Karpas-422 (cell line): ENCODE measurements around the gene FHL2. TPM values are rescaled to one million over a fixed set of nuclear protein-coding genes. Genes with fewer than 3 reads are reported as not detected.

Source experiments
- DNase-seq: peaks from one replicate; pipeline ENCODE4 v3.0.0-alpha.2; 2015
- H2AFZ ChIP-seq: fragments of 200-600 bp; sonication (generic); 2 replicates; pipeline ENCODE4 v1.6.1; 2014; ENCODE audit warnings: antibody characterized with exemption, low read length, mixed read lengths
- H3K27ac ChIP-seq: fragments of 200-600 bp; sonication (generic); 2 replicates; pipeline ENCODE4 v1.5.1; 2014; ENCODE audit warnings: mild to moderate bottlenecking, low read length, moderate library complexity
- H3K27me3 ChIP-seq: fragments of 200-600 bp; sonication (generic); 2 replicates; pipeline ENCODE4 v1.6.1; 2014; ENCODE audit warnings: low read length, mixed read lengths
- H3K36me3 ChIP-seq: fragments of 200-600 bp; sonication (generic); 2 replicates; pipeline ENCODE4 v1.6.1; 2014; ENCODE audit warnings: low read length, mixed read lengths; ENCODE audit not compliant: insufficient read depth
- H3K4me1 ChIP-seq: fragments of 200-600 bp; sonication (generic); 2 replicates; pipeline ENCODE4 v1.6.1; 2014; ENCODE audit warnings: mild to moderate bottlenecking, low read length, mixed read lengths
- H3K4me2 ChIP-seq: fragments of 200-600 bp; sonication (generic); 2 replicates; pipeline ENCODE4 v1.6.1; 2014; ENCODE audit warnings: low read length, low read depth, mild to moderate bottlenecking; ENCODE audit not compliant: poor library complexity, severe bottlenecking
- H3K4me3 ChIP-seq: fragments of 200-600 bp; sonication (generic); 2 replicates; pipeline ENCODE4 v1.5.1; 2014; ENCODE audit warnings: mild to moderate bottlenecking, antibody characterized with exemption, low read length, mixed read lengths
- H3K79me2 ChIP-seq: fragments of 200-600 bp; sonication (generic); 2 replicates; pipeline ENCODE4 v1.6.1; 2014; ENCODE audit warnings: mild to moderate bottlenecking, low read length, mixed read lengths
- H3K9ac ChIP-seq: fragments of 200-600 bp; sonication (generic); 2 replicates; pipeline ENCODE4 v1.6.0; 2014; ENCODE audit warnings: low read length
- H3K9me2 ChIP-seq: fragments of 200-600 bp; sonication (generic), shearing (Covaris generic); replicated peaks from 2 replicates; pipeline ENCODE4 v1.6.0; 2014; ENCODE audit warnings: mild to moderate bottlenecking, low read length, moderate library complexity; ENCODE audit not compliant: insufficient read depth
- H3K9me3 ChIP-seq: fragments of 300-700, 200-600 bp; sonication (generic); 2 replicates; pipeline ENCODE4 v1.6.1; 2014; ENCODE audit warnings: low read length, mixed read lengths
- H4K20me1 ChIP-seq: fragments of 200-600 bp; sonication (generic); 2 replicates; pipeline ENCODE4 v1.6.1; 2014; ENCODE audit warnings: mild to moderate bottlenecking, antibody characterized with exemption, low read length, low read depth; ENCODE audit not compliant: insufficient read depth
- total RNA-seq: library from RNA; depleted of rRNA; stranded (reverse); fragments of >200 nt; shearing (Covaris generic); gene quantifications from 2 replicates; pipeline ENCODE4 v1.2.3, GENCODE V29; 2014; ENCODE audit warnings: low replicate concordance

The FHL2 gene
- total RNA-seq, 1 experiment from 2014 or later = 0.26 TPM

DNA sequence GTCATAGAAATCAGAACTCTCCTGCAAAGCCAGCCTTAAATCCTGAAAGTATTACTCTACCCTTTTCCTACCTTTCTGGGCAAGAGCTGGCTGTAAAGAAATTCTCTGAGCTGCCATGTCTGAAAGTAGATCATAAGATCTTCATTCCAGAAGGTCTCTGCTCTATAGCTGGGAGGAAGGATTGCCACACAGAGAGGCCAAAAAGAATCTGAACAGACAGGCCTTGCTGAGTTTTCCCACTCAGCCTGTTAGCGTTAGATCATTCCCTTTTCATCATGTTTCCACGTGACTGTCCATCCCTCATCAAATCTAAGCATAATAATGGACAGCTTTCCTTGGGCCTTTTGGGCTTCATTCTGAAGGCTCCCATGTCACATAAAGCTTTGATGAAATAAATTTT is 43.2 kb upstream of the FHL2 start:
- H3K4me3 ChIP-seq = no peak overlapping the region
- no peak for DNase-seq
- H2AFZ ChIP-seq = no peak overlapping the region
- H4K20me1 ChIP-seq = no peaks in the 10 kb centered on the region
- no peak overlapping the region for H3K27ac ChIP-seq
- no peaks in the 10 kb centered on the region for H3K9me2 ChIP-seq
- no peaks in the 10 kb centered on the region for H3K4me1 ChIP-seq
- H3K36me3 ChIP-seq = no peaks in the 10 kb centered on the region
- H3K9me3 ChIP-seq = no peaks in the 10 kb centered on the region
- no peaks in the 10 kb centered on the region for H3K27me3 ChIP-seq
- no peak overlapping the region for H3K9ac ChIP-seq
- H3K4me2 ChIP-seq = no peak overlapping the region
- no peaks in the 10 kb centered on the region for H3K79me2 ChIP-seq

DNA sequence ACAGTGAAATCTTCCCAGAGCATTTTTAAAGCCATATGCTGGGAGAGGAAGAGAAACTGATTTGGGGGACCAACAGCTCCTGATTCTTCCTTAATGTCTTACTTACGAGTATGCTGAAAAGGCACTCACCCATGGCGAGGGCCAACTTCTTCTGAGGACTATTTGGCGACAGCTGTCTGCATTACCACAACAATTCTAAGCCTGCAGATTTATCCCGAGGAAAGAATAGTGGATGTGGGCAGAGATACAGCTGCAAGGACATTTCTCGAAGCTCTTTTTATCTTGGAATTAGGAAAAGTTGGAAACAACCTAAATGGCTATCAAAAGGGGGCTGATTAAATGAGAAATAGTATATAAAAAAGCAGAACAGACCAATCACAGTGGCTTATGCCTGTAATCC is 40.3 kb upstream of the FHL2 start:
- Histone ChIP-seq H3K27me3 (no peaks in the 10 kb centered on the region), H3K9me3 (no peaks in the 10 kb centered on the region), H3K4me3 (no peak overlapping the region), H3K4me1 (no peaks in the 10 kb centered on the region), H3K4me2 (no peak overlapping the region), H3K27ac (no peak overlapping the region), H2AFZ (no peak overlapping the region), H3K36me3 (no peaks in the 10 kb centered on the region), H3K9me2 (no peaks in the 10 kb centered on the region), H4K20me1 (no peaks in the 10 kb centered on the region), H3K79me2 (no peaks in the 10 kb centered on the region), H3K9ac (no peak overlapping the region)
- DNase-seq = no peak

DNA sequence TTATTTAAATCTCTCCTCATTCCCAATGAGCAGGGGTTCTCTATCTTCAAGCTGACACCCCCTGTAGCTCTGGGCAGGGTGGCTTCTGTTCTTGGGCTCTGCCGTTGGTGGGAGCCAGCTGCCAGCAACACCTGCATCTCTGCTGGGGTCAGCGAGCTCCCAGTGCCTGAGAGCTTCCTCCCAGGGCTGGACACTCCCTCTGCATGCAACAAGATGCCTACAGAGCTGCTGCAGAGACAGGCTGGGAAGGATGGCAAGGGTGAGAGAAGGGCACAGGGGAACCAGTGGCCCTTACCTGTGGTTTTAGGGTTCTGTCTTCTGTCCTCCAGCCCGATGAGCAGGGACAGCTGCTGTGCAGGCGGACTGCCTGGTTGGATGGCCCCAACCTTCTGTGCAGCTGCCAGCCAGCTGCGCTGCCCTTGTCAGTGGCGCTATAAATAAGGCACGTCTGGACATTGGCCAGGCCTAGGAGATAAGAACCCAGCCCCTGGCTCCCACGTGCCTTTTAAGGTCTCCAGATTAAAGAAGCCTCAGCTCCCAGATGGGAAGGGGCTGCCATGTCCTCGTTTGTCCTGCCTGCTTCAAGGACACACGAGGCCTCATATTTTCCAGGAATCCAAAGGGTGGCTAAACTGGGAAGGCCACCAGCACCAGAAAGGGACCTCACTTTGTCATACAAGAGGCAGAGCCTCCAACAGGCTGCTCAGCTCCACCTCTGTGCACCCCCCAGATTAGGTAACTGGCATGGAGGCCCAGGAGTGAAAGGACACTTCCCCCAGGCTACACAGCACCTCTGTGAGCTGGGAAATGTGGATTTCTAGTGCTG is 39.5 kb upstream of the FHL2 start:
- H3K36me3 ChIP-seq = no peaks in the 10 kb centered on the region
- no peaks in the 10 kb centered on the region for H3K79me2 ChIP-seq
- no peak overlapping the region for H3K4me3 ChIP-seq
- no peak for DNase-seq
- H2AFZ ChIP-seq = no peak overlapping the region
- H3K27me3 ChIP-seq = no peaks in the 10 kb centered on the region
- H3K9ac ChIP-seq = no peak overlapping the region
- no peaks in the 10 kb centered on the region for H3K9me3 ChIP-seq
- H3K4me1 ChIP-seq = no peaks in the 10 kb centered on the region
- H4K20me1 ChIP-seq = no peaks in the 10 kb centered on the region
- H3K9me2 ChIP-seq = no peaks in the 10 kb centered on the region
- no peak overlapping the region for H3K27ac ChIP-seq
- H3K4me2 ChIP-seq = no peak overlapping the region

DNA sequence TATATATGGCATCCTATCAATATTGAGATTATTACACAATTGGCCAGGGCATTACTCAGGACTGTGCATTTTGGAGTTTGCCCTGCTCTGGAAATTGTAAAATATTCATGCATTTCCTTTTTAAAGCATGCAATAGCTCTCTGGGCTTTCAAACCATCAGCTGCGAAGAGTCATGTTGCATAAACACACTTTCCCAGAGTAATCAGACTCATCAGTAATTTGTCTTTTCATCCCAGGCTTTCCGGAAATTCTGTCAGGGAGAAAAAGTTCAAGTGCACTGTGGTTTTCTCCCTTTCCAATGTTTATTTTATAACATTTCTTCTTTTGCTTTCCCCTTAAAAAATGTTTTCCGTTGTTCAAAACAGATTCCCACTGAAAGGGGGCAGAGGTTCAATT is 38.9 kb upstream of the FHL2 start:
- H2AFZ ChIP-seq = no peak overlapping the region

DNA sequence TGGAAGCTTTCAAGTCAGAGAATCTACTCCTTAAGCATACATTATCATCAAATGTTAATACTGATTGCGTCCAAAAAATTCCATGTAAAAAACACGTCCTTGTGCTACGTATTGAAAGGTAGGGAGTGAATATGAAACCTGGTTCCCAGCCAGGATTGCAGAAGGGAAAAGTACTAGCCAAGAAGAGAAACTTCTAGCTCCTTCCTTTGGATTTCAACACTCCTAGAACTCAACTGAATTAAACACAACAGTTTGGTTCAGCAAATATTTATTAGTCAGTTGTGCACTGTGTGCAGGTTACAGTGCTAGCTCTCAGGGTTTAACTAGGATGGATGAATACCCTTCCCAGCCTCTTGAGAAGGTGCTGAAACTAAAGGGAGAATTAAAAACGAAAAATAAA is 33.9 kb upstream of the FHL2 start:
- H3K4me2 ChIP-seq = no peak overlapping the region
- no peak for DNase-seq
- no peaks in the 10 kb centered on the region for H4K20me1 ChIP-seq
- no peak overlapping the region for H3K9ac ChIP-seq
- no peak overlapping the region for H3K27ac ChIP-seq
- H3K4me3 ChIP-seq = no peak overlapping the region
- H2AFZ ChIP-seq = no peak overlapping the region
- no peaks in the 10 kb centered on the region for H3K79me2 ChIP-seq
- no peaks in the 10 kb centered on the region for H3K9me2 ChIP-seq
- H3K9me3 ChIP-seq = no peaks in the 10 kb centered on the region
- no peaks in the 10 kb centered on the region for H3K27me3 ChIP-seq
- H3K36me3 ChIP-seq = no peaks in the 10 kb centered on the region
- H3K4me1 ChIP-seq = no peaks in the 10 kb centered on the region

More for the DNA sequence above, 38.9 kb upstream of the FHL2 start:
- no peak overlapping the region for H3K27ac ChIP-seq
- H3K9ac ChIP-seq = no peak overlapping the region
- no peaks in the 10 kb centered on the region for H3K36me3 ChIP-seq
- no peak for DNase-seq
- no peaks in the 10 kb centered on the region for H3K9me3 ChIP-seq
- no peaks in the 10 kb centered on the region for H3K79me2 ChIP-seq
- H3K27me3 ChIP-seq = no peaks in the 10 kb centered on the region
- no peaks in the 10 kb centered on the region for H3K9me2 ChIP-seq
- no peaks in the 10 kb centered on the region for H3K4me1 ChIP-seq
- H3K4me2 ChIP-seq = no peak overlapping the region
- no peak overlapping the region for H3K4me3 ChIP-seq
- H4K20me1 ChIP-seq = no peaks in the 10 kb centered on the region

DNA sequence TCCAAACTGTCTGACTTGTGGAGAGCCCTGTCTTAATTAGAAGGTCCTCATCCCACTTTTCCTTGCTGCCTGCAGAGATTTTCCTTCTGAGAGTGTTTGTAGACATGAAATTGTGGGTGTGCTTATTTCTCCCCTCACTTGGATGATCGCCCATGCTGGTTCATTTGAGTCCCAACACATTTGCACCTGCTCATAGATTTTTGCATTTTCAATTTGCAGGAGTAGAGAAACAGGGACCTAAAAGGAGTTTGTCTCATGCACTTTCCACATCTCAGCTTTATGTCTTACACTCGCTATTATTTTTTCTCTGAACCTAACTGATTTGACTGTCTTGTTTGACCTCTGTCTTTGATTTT is 33.2 kb upstream of the FHL2 start:
- Histone ChIP-seq H3K4me3 (no peak overlapping the region), H3K36me3 (no peaks in the 10 kb centered on the region), H4K20me1 (no peaks in the 10 kb centered on the region), H3K4me2 (no peak overlapping the region), H3K9me3 (no peaks in the 10 kb centered on the region), H3K27ac (no peak overlapping the region), H3K9me2 (no peaks in the 10 kb centered on the region), H2AFZ (no peak overlapping the region), H3K4me1 (no peaks in the 10 kb centered on the region), H3K79me2 (no peaks in the 10 kb centered on the region), H3K27me3 (no peaks in the 10 kb centered on the region), H3K9ac (no peak overlapping the region)
- no peak for DNase-seq

DNA sequence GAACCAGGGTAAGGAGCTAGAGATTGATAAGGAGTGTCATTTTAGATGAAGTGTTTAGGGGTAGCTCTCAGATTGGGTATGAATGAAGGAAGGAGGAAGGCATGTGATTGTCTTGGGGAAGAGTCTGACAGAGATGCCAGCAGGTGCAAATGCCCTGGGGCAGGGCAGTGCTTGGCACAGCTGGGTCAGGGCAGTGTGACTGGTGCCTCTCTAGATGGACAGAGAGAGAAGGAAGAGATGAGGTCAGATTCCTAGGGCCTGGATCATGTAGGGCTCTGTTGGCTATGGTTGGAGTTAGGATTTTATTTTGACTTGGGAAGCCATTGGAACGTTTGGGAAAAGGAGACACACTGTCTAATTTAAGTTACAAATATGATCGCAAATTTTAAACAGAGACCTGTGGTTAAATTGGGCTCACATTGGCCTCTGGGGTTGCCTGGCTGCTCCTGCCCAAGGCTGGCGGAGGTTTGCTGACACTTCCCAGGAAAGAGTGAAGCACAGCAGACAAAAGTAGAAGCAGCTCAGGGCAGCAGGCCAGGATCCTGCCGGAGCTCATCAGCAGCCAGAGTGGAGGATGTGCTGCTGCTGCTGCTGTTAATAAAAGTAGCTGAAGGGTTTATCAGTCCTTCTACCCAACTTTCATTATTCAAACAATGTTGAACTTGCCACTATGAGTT is 32.7 kb upstream of the FHL2 start:
- Histone ChIP-seq H4K20me1 (no peaks in the 10 kb centered on the region), H3K4me3 (no peak overlapping the region), H2AFZ (no peak overlapping the region), H3K9me2 (no peaks in the 10 kb centered on the region), H3K27me3 (no peaks in the 10 kb centered on the region), H3K27ac (no peak overlapping the region), H3K9me3 (no peaks in the 10 kb centered on the region), H3K79me2 (no peaks in the 10 kb centered on the region), H3K36me3 (no peaks in the 10 kb centered on the region), H3K4me1 (no peaks in the 10 kb centered on the region), H3K4me2 (no peak overlapping the region), H3K9ac (no peak overlapping the region)
- DNase-seq = no peak

DNA sequence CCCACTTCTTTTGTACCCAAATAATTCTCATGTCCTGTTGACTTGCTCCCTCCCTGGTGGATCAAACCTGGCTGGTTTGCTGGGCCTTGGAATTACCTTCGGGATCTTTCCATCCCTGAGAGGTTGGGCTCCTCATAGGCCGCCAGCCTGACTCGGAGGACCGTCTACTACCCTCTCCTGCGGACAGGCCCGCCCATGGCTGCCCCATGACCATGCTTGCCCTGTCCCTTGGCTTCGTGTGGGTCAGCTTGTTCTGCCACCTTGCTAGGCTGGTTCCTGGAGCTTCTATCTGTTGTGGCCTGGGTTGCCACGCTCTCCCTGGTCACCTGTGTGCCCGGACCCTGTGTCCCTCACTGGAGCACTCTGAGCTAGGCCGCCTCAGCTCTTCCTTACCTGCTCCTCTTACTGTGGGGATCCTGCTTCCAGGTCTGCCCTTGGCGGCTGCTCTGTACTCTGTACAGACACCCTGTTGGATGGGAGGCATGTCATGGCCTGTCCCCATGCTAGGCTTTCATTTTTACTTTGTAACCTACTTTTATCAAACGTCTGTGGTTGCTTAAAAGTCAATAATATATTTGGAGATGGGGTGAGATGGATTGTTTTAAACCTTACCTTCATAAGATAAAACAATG is 29.7 kb upstream of the FHL2 start:
- Histone ChIP-seq H3K27ac (no peak overlapping the region), H4K20me1 (no peaks in the 10 kb centered on the region), H3K4me3 (no peak overlapping the region), H3K36me3 (no peaks in the 10 kb centered on the region), H2AFZ (no peak overlapping the region), H3K79me2 (no peaks in the 10 kb centered on the region), H3K4me2 (no peak overlapping the region), H3K9ac (no peak overlapping the region), H3K4me1 (no peaks in the 10 kb centered on the region), H3K27me3 (no peaks in the 10 kb centered on the region), H3K9me2 (no peaks in the 10 kb centered on the region), H3K9me3 (no peaks in the 10 kb centered on the region)
- DNase-seq = no peak
